Activated effector memory CD4-positive, alpha-beta T cell treated with anti-CD3 and anti-CD28 coated beads, Interleukin-2, amount 50 U/mL, for 16 hours (primary cell): ENCODE data around the gene DNM3.

Source experiments
- DNase-seq: peaks from one replicate; pipeline ENCODE4 v3.0.0-alpha.2; 2020

DNM3 gene

GRCh38 chr1:172448995-172449584 is 607.8 kb downstream of the DNM3 start:
- DNase-seq = no peak

GRCh38 chr1:172449585-172450523 is 608.6 kb downstream of the DNM3 start:
- DNase-seq = peak; percentile 68

GRCh38 chr1:172450524-172450885 is 609.2 kb downstream of the DNM3 start:
- no peak for DNase-seq

GRCh38 chr1:172451002-172451443 is 609.7 kb downstream of the DNM3 start:
- no peak for DNase-seq

- no peak for DNase-seq
These were observed 611.3 kb downstream of the DNM3 start for GRCh38 chr1:172452536-172453152.

- no peak for DNase-seq
These were observed 611.9 kb downstream of the DNM3 start for GRCh38 chr1:172453153-172453545.

GRCh38 chr1:172453607-172454006 is 612.3 kb downstream of the DNM3 start:
- no peak for DNase-seq

GRCh38 chr1:172455451-172455850 is 614.2 kb downstream of the DNM3 start:
- no peak for DNase-seq

- DNase-seq = no peak
These were observed 615.1 kb downstream of the DNM3 start for GRCh38 chr1:172456344-172456769.

GRCh38 chr1:172457479-172458130 is 616.3 kb downstream of the DNM3 start:
- no peak for DNase-seq

- DNase-seq = no peak
These were observed 618.9 kb downstream of the DNM3 start for GRCh38 chr1:172460177-172460576.

- DNase-seq = no peak
These were observed 619.6 kb downstream of the DNM3 start for GRCh38 chr1:172460887-172461315.
